HG03280 (cell line): ENCODE results near the gene SUGP2.
A peak's percentile ranks its signal among the peaks of the same experiment; 100 is the strongest.
"Not testable (repeated sequence)": the region's sequence is repeated elsewhere in the genome, so short reads cannot be mapped to it uniquely, and the experiment has no call there.

ENCODE experiments used
- ATAC-seq: cut with Tn5 transposase; IDR thresholded peaks from one replicate; pipeline ENCODE4 v1.9.1; 2021; ENCODE audit warnings: mild to moderate bottlenecking, moderate library complexity; ENCODE audit not compliant: unreplicated experiment

Gene SUGP2

GRCh38 chr19:19034204-19034624 is 897 bp upstream of the SUGP2 start:
- no peak for ATAC-seq

- ATAC-seq: no peak
Observed at GRCh38 chr19:19033176-19033425, 216 bp downstream of the SUGP2 start.

- ATAC-seq: peak; percentile 35
Observed at GRCh38 chr19:19032420-19033175, 719 bp downstream of the SUGP2 start.

DNA sequence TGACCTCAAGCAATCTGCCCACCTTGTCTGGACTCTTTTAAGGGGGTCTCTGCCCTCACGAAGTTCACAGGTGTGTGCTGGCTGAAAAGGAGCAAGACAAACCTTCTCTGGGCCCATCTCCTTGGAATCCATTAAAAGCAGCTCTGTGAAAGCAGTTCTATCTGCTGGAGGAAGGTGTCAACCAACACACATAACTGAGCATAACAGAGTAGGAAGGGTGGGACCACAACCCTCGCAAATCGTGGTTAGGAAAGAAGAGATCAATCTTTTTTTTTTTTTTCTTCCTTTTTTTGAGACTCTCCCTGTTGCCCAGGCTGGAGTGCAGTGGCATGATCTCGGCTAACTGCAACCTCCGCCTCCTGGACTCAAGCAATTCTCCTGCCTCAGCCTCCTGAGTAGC is 1.4 kb downstream of the SUGP2 start:
- no peak for ATAC-seq

- no peak for ATAC-seq
Observed at GRCh38 chr19:19028526-19028925, 4.8 kb downstream of the SUGP2 start.

- no peak for ATAC-seq
Observed at GRCh38 chr19:19027228-19027627, 6.1 kb downstream of the SUGP2 start.

GRCh38 chr19:19026299-19026971 is 6.9 kb downstream of the SUGP2 start:
- no peak for ATAC-seq

GRCh38 chr19:19025861-19026260 is 7.5 kb downstream of the SUGP2 start:
- ATAC-seq: no peak

GRCh38 chr19:19023376-19023775 is 9.9 kb downstream of the SUGP2 start:
- not testable (repeated sequence) for ATAC-seq

DNA sequence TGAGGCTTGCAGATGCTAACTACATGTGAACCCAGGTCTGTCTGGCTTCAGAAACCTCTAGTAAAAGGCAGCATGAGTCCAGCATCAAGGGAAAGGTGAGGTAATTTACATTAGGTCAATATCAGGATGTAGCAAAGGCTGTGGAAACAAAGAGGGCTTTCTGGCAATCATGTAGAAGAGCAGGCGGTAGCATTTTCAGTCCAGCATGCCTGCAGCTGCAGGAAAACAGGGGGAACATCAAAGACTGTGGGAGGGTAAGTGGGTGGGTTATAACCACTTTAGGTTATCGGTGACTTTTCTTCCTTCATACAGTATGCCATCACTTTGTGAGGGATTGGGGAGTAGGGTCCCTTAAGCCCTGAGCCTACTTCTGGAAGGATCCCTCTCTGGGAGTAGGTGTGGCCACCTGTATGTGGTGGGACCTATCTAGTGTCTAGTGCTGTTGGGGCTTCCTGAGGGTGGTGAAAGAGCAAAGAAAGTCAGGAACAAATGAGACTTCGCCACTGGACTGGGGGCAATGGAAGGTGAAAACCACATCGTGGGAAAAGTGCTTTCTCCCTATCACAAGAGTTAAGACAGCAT is 10.8 kb downstream of the SUGP2 start:
- ATAC-seq: no peak

GRCh38 chr19:19021115-19021514 is 12.2 kb downstream of the SUGP2 start:
- ATAC-seq: no peak

GRCh38 chr19:19010551-19010950 is 22.8 kb downstream of the SUGP2 start:
- ATAC-seq: no peak

DNA sequence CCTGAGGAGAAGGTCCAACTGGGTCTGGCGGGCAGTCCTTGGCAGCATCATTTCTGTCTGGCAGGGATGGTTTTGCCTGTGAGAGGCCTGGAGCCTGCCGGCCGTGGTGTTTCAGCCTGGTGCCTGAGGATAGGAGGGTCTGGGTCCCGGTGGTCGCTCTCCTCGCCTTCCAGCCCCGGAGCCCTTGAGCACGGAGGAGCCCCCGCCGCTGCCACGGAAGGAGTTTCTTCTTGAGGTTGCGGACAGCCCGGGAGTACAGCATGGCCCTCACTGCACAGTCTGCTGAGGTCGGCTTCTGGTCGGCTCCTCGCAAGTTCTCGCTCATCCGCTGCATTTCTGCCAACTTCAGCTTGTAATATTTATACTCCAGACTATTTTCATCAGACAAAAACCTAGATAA is 23.4 kb downstream of the SUGP2 start:
- ATAC-seq: no peak

DNA sequence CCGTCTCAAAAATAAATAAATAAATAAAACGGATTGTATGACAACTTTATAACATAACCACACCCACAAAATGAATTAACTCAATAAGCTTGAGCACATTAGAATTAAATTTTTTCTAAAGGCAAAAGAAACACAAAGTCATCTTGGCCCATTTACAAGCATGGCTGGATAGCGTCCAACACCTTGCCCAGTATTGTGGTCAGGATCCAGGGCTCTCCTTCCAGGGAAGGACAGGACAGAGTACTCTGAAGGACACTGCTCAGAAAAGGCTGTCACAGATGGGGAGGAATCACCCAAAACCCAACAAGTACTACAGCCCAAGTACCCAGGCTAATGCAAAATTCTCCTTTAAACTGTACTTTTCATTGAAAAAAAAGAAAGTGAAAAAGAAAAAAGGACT is 27.1 kb downstream of the SUGP2 start:
- ATAC-seq: no peak

GRCh38 chr19:19004144-19004543 is 29.2 kb downstream of the SUGP2 start:
- no peak for ATAC-seq

DNA sequence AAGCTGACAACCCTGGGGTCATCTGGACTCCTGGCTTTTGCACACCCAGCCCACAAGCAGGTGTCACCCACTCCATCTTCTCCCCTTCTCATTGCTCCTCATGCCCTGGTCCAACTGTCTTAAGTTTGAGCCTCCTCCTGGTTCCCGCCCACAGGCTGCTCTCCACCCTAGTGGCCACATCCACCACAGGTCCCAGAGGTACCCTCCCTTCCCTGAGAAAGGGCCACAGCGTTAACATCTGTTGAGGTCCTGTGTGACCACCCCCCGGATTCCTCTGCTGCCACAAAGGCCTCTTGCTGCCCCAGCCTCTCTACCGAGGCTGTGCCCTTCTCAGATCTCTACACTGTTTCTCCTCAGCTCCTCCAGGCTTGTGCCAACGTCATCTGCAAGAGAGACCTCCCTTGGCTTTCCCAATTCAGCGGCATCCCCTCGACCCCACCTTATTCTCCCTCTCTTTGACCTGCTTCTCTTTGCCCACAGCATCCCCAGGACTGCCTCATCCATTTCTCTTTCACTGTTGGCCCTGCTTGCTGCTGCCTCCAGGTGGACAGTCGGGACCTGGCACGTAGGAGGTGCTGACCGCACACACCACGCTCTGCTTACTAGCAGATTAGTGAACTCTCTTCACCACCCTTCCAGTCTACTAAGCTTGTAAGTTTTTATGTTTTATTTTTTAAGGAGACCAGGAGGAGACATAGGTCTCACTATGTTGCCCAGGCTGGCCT is 33.3 kb downstream of the SUGP2 start:
- no peak for ATAC-seq

- no peak for ATAC-seq
Observed at GRCh38 chr19:18999016-18999758, 34.1 kb downstream of the SUGP2 start.

GRCh38 chr19:18998276-18998675 is 35.0 kb downstream of the SUGP2 start:
- no peak for ATAC-seq

DNA sequence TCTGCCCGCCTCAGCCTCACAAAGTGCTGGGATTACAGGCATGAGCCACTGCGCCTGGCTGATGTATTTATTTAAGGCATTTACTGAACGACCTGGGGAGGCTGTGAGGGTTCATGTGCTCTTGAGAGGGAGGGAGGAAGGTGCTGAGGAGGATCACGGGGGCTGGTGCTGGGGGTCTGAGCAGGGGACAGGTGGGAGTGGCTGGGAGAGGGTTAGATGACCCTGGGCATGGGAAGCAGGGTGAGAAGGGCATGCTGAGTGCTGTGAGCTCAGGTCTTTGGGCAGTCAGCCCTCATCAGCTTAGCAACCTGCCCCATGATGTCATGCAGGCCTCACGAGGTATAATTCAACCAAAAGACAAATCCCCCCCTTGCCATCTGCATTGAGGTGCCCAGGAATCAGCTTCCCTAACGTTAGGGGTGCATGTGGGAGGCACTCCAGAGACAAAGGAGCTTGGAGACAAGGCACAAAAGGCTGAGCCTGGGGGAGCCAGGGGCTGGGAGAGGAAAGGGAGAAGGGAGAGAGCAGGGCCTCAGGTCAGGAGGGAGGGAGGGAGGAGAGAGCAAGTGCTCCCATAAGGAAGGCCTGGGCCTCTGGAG is 36.4 kb downstream of the SUGP2 start:
- ATAC-seq: no peak

DNA sequence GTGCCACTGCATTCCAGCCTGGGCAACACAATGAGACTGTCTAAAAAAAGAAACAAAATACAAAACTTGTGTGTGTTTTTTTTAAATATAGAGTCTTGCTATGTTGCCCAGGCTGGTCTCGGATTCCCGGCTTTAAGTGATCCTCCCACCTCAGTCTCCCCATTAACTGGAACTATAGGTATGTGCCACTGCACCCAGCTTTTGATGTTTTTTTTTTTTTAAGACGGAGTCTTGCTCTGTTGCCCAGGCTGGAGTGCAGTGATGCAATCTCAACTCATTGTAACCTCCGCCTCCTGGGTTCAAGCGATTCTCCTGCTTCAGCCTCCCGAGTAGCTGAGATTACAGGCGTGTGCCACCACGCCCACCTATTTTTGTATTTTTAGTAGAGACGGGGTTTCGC is 37.0 kb downstream of the SUGP2 start:
- ATAC-seq: no peak

DNA sequence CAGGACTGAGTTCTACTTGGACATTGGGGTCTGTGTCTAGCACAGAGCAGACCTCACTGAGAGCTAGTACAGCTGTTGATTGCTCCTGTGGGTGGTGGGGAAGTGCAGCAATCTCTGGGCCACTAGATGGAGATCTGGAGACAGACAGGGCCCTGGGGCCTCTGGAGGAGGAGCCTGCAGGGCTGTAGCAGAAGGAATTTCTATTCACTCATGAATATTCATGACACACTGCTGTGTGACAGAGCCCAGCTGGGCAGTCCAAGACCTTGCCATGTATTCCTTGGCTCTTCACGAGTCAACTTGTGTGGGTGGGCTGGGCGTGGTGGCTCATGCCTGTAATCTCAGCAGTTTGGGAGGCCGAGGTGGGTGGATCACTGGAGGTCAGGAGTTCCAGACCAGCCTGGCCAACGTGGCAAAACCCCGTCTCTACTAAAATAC is 37.5 kb downstream of the SUGP2 start:
- no peak for ATAC-seq
